ENCODE data around the gene LRSAM1.

The LRSAM1 gene

GRCh38 chr9:127496974-127497373, 45.7 kb downstream of the LRSAM1 start:
- no peak for ATAC-seq (ENCODE audit: insufficient read depth, low read depth)
- TF ChIP-seq EZH2 (IDR thresholded peaks at IDR 0.05; ENCODE audit: borderline replicate concordance, low read depth, low read length, severe bottlenecking) (no peak), CTCF (IDR thresholded peaks at IDR 0.05; ENCODE audit: borderline replicate concordance, extremely low read depth, low read length, poor library complexity, severe bottlenecking) (no peak)
- Histone ChIP-seq H3K9ac (ENCODE audit: low read depth, low read length) (no peak overlapping the region), H4K20me1 (ENCODE audit: insufficient read depth, low read length) (no peaks in the 10 kb centered on the region; the same call in 1 of the 2 replicates), H2AFZ (ENCODE audit: low read depth, low read length) (no peak overlapping the region), H3K9me3 (ENCODE audit: insufficient read depth, low read length, severe bottlenecking) (no peaks in the 10 kb centered on the region), H3K4me1 (ENCODE audit: insufficient read depth, low read length) (no peaks in the 10 kb centered on the region), H3K4me2 (ENCODE audit: insufficient read depth, low read length) (no peak overlapping the region), H3K27me3 (ENCODE audit: insufficient read depth, low read length, poor library complexity) (no peaks in the 10 kb centered on the region), H3K27ac (ENCODE audit: low read length) (no peak overlapping the region), H3K4me3 (ENCODE audit: low read depth in 1 of 2, low read length in 2 of 2) (no peak overlapping the region), H3K79me2 (ENCODE audit: insufficient read depth, low read length) (no peaks in the 10 kb centered on the region), H3K36me3 (ENCODE audit: insufficient read depth, low read length) (peaks cover 23% of the 10 kb centered on the region)
- DNase-seq = no peak

- no peak overlapping the region for H3K4me3 ChIP-seq (ENCODE audit: low read depth in 1 of 2, low read length in 2 of 2)
- no peaks in the 10 kb centered on the region for H3K4me1 ChIP-seq (ENCODE audit: insufficient read depth, low read length)
- H3K27me3 ChIP-seq (ENCODE audit: insufficient read depth, low read length, poor library complexity) = no peaks in the 10 kb centered on the region
- TF ChIP-seq EZH2 (IDR thresholded peaks at IDR 0.05; ENCODE audit: borderline replicate concordance, low read depth, low read length, severe bottlenecking) = no peak
- no peak for TF ChIP-seq CTCF (IDR thresholded peaks at IDR 0.05; ENCODE audit: borderline replicate concordance, extremely low read depth, low read length, poor library complexity, severe bottlenecking)
- no peak overlapping the region for H3K4me2 ChIP-seq (ENCODE audit: insufficient read depth, low read length)
- no peak overlapping the region for H3K9ac ChIP-seq (ENCODE audit: low read depth, low read length)
- H3K9me3 ChIP-seq (ENCODE audit: insufficient read depth, low read length, severe bottlenecking) = no peaks in the 10 kb centered on the region
- no peaks in the 10 kb centered on the region; the same call in 1 of the 2 replicates for H4K20me1 ChIP-seq (ENCODE audit: insufficient read depth, low read length)
- H3K36me3 ChIP-seq (ENCODE audit: insufficient read depth, low read length) = peaks cover 21% of the 10 kb centered on the region
- H3K79me2 ChIP-seq (ENCODE audit: insufficient read depth, low read length) = no peaks in the 10 kb centered on the region
- no peak overlapping the region for H3K27ac ChIP-seq (ENCODE audit: low read length)
- H2AFZ ChIP-seq (ENCODE audit: low read depth, low read length) = no peak overlapping the region
- DNase-seq (no peak), ATAC-seq (ENCODE audit: insufficient read depth, low read depth) (no peak)
Measured at GRCh38 chr9:127497656-127498290, 46.5 kb downstream of the LRSAM1 start.

GRCh38 chr9:127498298-127498697, 47.0 kb downstream of the LRSAM1 start:
- Histone ChIP-seq H3K36me3 (ENCODE audit: insufficient read depth, low read length) (peaks cover 21% of the 10 kb centered on the region), H3K9ac (ENCODE audit: low read depth, low read length) (no peak overlapping the region), H3K9me3 (ENCODE audit: insufficient read depth, low read length, severe bottlenecking) (no peaks in the 10 kb centered on the region), H3K79me2 (ENCODE audit: insufficient read depth, low read length) (no peaks in the 10 kb centered on the region), H3K27ac (ENCODE audit: low read length) (no peak overlapping the region), H4K20me1 (ENCODE audit: insufficient read depth, low read length) (no peaks in the 10 kb centered on the region; the same call in 1 of the 2 replicates), H3K4me3 (ENCODE audit: low read depth in 1 of 2, low read length in 2 of 2) (no peak overlapping the region), H3K4me1 (ENCODE audit: insufficient read depth, low read length) (no peaks in the 10 kb centered on the region), H2AFZ (ENCODE audit: low read depth, low read length) (no peak overlapping the region), H3K27me3 (ENCODE audit: insufficient read depth, low read length, poor library complexity) (no peaks in the 10 kb centered on the region), H3K4me2 (ENCODE audit: insufficient read depth, low read length) (no peak overlapping the region)
- DNase-seq (no peak), ATAC-seq (ENCODE audit: insufficient read depth, low read depth) (no peak)
- TF ChIP-seq CTCF (IDR thresholded peaks at IDR 0.05; ENCODE audit: borderline replicate concordance, extremely low read depth, low read length, poor library complexity, severe bottlenecking) (no peak), EZH2 (IDR thresholded peaks at IDR 0.05; ENCODE audit: borderline replicate concordance, low read depth, low read length, severe bottlenecking) (no peak)

Data from DND-41 (cell line).